ENCODE measurements around the gene MBD4.

The MBD4 gene

GRCh38 chr3:129404130-129404529 is 35.6 kb downstream of the MBD4 start:
- DNase-seq (ENCODE audit: low read depth) = no peak
- H3K4me3 ChIP-seq (ENCODE audit: control insufficient read depth, low read depth, low read length) = no peak overlapping the region
- TF ChIP-seq CTCF (conservative IDR thresholded peaks at IDR 0.05; ENCODE audit: control insufficient read depth, insufficient read depth, low read depth, low read length) = no peak

- no peak for DNase-seq (ENCODE audit: low read depth)
- TF ChIP-seq CTCF (conservative IDR thresholded peaks at IDR 0.05; ENCODE audit: control insufficient read depth, insufficient read depth, low read depth, low read length) = no peak
- H3K4me3 ChIP-seq (ENCODE audit: control insufficient read depth, low read depth, low read length) = no peak overlapping the region
Measured at GRCh38 chr3:129403450-129403849, 36.3 kb downstream of the MBD4 start.

- no peak for TF ChIP-seq CTCF (conservative IDR thresholded peaks at IDR 0.05; ENCODE audit: control insufficient read depth, insufficient read depth, low read depth, low read length)
- no peak overlapping the region for H3K4me3 ChIP-seq (ENCODE audit: control insufficient read depth, low read depth, low read length)
- DNase-seq (ENCODE audit: low read depth) = no peak
Measured at GRCh38 chr3:129402616-129403015, 37.1 kb downstream of the MBD4 start.

GRCh38 chr3:129402210-129402609 is 37.5 kb downstream of the MBD4 start:
- TF ChIP-seq CTCF (conservative IDR thresholded peaks at IDR 0.05; ENCODE audit: control insufficient read depth, insufficient read depth, low read depth, low read length) = no peak
- H3K4me3 ChIP-seq (ENCODE audit: control insufficient read depth, low read depth, low read length) = no peak overlapping the region
- DNase-seq (ENCODE audit: low read depth) = no peak

GRCh38 chr3:129399895-129400357 is 39.8 kb downstream of the MBD4 start:
- no peak for TF ChIP-seq CTCF (conservative IDR thresholded peaks at IDR 0.05; ENCODE audit: control insufficient read depth, insufficient read depth, low read depth, low read length)
- H3K4me3 ChIP-seq (ENCODE audit: control insufficient read depth, low read depth, low read length) = no peak overlapping the region
- peak; percentile 41 for DNase-seq (ENCODE audit: low read depth)

- peak; percentile 97 for DNase-seq (ENCODE audit: low read depth)
- H3K4me3 ChIP-seq (ENCODE audit: control insufficient read depth, low read depth, low read length) = peak overlapping the region; percentile 91
- TF ChIP-seq CTCF (conservative IDR thresholded peaks at IDR 0.05; ENCODE audit: control insufficient read depth, insufficient read depth, low read depth, low read length) = peak; percentile 87
Measured at GRCh38 chr3:129399145-129399894, 40.4 kb downstream of the MBD4 start.

Measured in fibroblast of mammary gland (primary cell).